HG03196 (cell line): ENCODE results near the gene ESR1.
"Not testable (repeated sequence)": the region's sequence is repeated elsewhere in the genome, so short reads cannot be mapped to it uniquely, and the experiment has no call there.

Source experiments
- ATAC-seq: cut with Tn5 transposase; IDR thresholded peaks from one replicate; pipeline ENCODE4 v1.9.1; 2021; ENCODE audit not compliant: unreplicated experiment

Gene ESR1

DNA sequence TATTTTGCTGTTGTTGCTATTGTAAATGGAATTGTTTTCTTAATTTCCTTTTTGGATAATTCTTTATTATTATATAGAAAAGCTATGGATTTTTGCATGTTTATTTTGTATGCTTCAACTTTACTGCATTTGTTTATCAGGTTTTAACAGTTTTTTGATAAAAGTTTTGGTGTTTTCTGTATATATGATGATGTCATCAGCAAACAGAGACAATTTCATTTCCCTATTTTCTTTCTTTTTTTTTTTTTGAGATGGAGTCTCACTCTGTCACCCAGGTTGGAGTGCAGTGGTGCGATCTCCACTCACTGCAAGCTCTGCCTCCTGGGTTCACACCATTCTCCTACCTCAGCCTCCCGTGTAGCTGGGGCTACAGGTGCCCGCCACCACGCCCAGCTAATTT is 156.9 kb downstream of the ESR1 start:
- ATAC-seq = not testable (repeated sequence)

- no peak for ATAC-seq
Measured at GRCh38 chr6:151974061-151974617, 166.7 kb downstream of the ESR1 start.

DNA sequence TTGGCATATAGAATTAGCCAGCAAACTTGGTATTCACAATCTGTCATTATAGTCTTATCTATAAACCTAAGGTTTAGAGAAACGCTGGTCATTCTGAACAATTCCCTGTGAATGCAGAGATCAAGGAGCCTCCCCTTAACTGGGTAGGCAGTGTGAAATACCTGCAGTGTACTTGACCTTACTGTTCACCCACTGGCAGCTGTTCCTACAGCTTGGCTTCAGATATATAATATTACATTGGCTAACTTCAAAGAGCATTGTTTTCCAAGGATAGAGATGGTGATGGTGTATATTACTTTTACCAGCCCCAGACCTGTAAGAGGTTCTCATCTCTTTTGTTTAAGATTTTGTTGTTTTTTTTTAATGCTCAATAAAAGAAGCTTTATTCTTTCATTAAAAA is 168.3 kb downstream of the ESR1 start:
- no peak for ATAC-seq

GRCh38 chr6:151988199-151988598 is 180.7 kb downstream of the ESR1 start:
- ATAC-seq = not testable (repeated sequence)

DNA sequence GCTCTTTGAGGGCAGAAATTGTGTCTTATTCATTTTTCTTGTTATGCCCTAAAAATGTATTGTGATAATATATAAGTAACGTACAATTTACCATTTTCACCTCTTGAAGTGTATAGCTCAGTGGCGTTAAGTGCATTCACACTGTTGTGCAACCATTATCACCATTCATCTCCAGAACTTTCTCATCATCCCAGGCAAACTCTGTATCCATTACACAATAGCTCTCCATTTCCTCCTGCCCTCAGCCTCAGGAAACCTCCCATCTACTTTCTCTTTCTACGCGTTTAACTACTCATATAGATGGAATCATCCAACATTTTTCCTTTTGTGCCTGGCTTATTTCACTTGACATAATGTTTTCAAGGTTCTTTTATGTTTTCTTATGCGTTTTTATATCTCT is 184.6 kb downstream of the ESR1 start:
- ATAC-seq = no peak

- no peak for ATAC-seq
Measured at GRCh38 chr6:151993364-151993763, 185.9 kb downstream of the ESR1 start.

DNA sequence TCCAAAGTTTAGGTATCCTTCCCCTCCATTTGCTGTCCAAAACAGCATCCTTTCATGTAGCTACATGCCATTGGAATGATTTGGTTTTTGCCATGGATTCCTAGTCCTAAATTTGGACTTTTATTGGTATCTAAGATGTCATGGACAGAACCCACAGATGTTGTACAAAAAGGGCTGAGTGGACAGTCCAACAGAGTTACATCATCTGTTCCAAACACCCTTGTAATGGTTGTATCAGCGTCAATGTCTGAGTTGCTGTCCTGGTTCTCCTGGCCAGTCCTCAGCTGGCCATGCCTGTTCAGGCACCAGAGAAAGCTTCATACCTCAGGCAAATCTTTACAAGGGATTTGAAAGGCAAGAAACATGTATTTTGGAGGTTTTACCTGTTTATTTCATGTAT is 191.3 kb downstream of the ESR1 start:
- ATAC-seq = no peak

DNA sequence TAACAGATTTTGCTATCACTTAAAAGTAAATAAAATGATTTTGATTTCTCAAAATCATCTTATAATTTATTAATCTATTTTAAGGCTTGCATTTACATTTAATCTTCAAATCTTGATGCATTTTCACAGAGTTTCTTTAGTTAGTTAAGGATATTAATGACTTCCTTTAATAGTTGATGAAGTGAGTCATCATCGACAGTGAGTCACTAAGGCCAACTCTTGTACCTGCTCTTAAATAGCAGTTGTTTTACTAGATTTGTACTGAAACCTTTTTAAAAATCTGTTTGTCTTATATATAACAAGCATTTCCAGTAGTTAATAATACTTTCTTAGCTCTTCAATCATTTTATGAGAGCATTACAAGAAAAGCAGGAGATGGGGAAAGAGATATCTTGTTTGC is 191.7 kb downstream of the ESR1 start:
- no peak for ATAC-seq

- no peak for ATAC-seq
Measured at GRCh38 chr6:152001408-152001807, 193.9 kb downstream of the ESR1 start.

GRCh38 chr6:152002306-152002705 is 194.8 kb downstream of the ESR1 start:
- no peak for ATAC-seq

- ATAC-seq = no peak
Measured at GRCh38 chr6:152004036-152004566, 196.6 kb downstream of the ESR1 start.

DNA sequence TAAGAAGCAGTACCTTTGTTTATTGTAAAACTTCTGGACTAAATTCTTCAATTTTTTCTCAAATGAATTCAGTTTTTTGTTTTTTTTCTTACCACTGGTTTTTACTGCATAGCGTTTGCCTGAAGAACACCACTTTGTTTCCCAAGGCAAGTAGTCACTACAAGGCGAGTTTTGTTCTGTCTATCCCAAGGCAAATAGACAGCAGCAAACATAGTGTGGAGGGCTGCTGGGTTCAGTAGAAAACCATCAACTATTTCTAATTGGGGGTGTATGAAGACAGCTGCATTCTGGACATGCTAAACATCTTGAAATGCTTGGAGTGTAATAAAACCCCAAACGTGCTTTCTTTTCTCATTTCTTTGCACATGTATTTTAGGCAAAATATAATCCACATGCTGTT is 197.4 kb downstream of the ESR1 start:
- ATAC-seq = no peak

DNA sequence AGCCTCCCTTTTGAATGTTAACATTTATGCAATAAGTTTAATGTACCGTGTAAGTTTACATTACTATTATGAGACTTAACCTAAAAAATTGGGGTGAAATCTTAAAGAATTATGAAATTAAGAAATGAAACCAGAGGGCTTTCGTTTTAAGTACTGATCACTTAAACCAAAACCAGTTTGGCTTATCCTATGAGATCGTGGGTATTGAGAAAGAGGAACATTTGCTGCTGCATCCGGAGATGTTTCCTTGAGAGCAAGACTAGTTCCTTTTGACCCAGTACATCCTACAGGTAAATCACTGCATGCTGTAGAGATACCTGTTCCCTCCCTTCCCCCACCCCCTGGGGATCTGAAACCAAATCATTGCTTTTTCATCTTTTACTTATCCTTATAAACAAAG is 201.3 kb downstream of the ESR1 start:
- no peak for ATAC-seq

DNA sequence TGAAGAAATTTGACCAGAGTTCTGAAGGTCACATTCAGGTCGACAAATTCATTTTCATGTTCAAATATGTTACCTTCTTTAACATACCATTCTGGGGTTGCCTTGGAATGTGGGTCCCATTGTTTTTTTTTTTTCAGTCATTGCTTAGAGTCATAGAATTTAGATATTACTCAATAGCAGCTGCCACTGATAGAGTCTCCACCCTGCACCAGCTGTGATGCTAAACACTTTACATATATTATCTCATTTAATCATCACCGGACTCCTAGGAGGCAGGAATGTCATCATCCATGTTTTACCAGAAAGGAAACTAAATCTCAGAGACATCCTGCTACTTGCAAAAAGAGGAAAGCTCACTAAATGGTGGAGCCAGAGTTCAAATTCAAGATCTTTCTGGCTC is 204.7 kb downstream of the ESR1 start:
- no peak for ATAC-seq

DNA sequence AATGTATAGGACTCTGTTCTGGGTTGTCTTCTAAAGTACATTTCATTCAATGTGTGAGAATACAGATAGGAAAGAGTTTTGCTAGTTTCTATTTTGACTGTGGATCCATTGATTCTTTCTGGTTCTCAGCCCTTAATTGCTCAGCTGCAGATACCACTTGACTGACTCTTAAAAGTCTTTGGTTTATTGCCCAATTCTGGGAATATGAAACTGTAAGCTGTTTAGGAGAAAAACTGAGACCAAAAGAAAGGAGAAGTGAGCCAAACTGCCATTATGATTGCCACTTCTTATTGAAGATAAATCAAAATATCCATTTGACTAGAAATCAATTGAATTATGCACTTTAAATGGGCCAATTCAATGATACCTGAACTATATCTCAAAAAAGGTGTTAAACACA is 211.4 kb downstream of the ESR1 start:
- ATAC-seq = no peak

DNA sequence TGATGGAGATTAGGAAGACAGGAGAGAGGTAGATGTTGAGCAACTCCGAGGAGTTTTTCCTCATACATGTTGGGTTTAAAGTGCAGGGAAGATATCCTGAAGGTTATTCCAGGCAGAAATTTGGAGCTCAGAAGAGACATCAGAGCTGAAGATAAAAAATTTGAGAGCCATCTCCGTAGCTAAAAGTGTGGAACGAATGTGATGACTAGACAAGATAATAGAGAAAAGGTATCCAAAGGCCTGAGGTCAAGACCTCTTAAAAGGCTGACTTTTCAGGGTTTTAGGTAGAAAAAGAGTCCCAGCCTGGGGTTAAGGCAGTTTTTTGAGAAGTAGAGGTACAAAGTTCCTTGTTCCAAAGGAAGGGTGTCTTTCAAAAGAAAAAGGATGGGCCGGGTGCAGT is 214.8 kb downstream of the ESR1 start:
- ATAC-seq = no peak

DNA sequence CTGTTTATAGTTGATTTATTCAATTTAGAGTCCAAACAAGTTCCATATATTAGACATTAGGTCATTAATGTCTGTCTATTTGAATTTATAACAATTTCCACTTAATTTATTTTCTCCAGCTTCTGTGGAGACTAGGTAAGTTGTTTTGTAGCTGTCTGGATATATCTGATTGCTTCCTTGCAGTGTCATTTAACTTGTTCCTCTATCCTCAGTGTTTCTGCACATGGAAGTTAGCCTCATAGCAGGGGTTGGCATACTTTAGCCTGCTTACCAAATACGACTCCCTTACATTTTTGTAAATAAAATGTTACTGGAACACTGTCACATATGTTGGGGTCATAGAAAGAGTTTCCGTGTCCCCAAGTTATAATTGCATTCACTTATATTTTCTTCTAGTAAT is 216.1 kb downstream of the ESR1 start:
- ATAC-seq = no peak

DNA sequence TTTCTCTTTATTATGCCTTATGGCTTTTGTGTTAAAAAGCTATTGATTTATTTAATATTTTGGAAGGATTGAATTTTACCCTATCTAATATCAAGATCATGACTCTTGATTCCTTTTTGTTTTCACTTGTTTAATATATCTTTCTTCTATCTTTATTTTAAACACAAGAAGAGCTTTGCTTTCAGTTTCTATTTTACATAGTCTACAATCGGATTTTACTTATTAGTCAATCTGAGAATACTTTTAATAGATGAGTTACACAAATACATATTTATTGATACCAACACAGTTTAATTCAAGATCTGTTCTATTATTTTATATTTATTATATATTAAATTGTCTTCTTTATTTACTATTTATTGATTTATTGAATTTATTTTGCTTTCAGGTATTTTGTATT is 218.8 kb downstream of the ESR1 start:
- no peak for ATAC-seq

GRCh38 chr6:152026744-152027143 is 219.3 kb downstream of the ESR1 start:
- ATAC-seq = not testable (repeated sequence)

DNA sequence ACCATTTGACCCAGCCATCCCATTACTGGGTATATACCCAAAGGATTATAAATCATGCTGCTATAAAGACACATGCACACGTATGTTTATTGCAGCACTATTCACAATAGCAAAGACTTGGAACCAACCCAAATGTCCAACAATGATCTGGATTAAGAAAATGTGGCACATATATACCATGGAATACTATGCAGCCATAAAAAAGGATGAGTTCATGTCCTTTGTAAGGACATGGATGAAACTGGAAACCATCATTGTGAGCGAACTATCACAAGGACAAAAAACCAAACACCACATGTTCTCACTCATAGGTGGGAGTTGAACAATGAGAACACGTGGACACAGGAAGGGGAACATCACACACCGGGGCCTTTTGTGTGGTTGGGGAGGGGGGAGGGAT is 226.3 kb downstream of the ESR1 start:
- ATAC-seq = not testable (repeated sequence)

- no peak for ATAC-seq
Measured at GRCh38 chr6:152034631-152035030, 227.1 kb downstream of the ESR1 start.

GRCh38 chr6:152046118-152046517 is 238.6 kb downstream of the ESR1 start:
- ATAC-seq = no peak

DNA sequence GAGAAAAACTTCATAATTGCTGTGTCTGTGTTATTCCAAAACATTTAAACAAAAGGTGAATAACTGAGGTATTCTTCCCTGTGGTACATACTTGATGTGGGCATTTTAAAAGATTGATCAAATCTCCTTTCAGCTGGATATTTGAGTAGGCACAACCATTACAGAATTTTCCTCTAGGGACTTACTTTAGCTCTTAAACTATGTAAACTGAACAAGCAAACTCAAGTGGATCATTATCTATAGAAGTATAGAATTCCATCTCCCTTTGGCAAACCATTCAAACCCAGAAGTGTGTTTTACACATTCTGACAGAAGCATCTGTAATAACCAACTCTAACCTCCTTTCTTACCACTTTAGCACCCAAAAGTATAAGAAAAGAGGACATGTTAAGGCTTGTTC is 241.4 kb downstream of the ESR1 start:
- no peak for ATAC-seq
